Suprapubic skin (tissue), 4 donors: Measurements from ENCODE around the gene IFI35. TPM values are rescaled to one million over a fixed set of nuclear protein-coding genes. Genes with fewer than 3 reads are reported as not detected.
A peak's percentile ranks its signal among the peaks of the same experiment; 100 is the strongest.
"Not testable (repeated sequence)": the region's sequence is repeated elsewhere in the genome, so short reads cannot be mapped to it uniquely, and the experiment has no call there.

Experiments
- DNase-seq, 2 donors: peaks; one replicate each; pipeline ENCODE4 v3.0.0-alpha.2; 2019; ENCODE audit warnings: low spot score in 2 of 2
- H3K27ac ChIP-seq: fragments of 200-600 bp; sonication (generic); one replicate; pipeline ENCODE4 v1.5.1; 2019
- H3K27me3 ChIP-seq: fragments of 200-600 bp; sonication (generic); one replicate; pipeline ENCODE4 v1.5.1; 2019
- H3K36me3 ChIP-seq: fragments of 200-600 bp; sonication (generic); one replicate; pipeline ENCODE4 v1.5.1; 2019
- H3K4me1 ChIP-seq: fragments of 200-600 bp; sonication (generic); one replicate; pipeline ENCODE4 v1.5.1; 2019
- H3K4me3 ChIP-seq: fragments of 200-600 bp; sonication (generic); one replicate; pipeline ENCODE4 v1.5.1; 2019; ENCODE audit warnings: mild to moderate bottlenecking
- H3K9me3 ChIP-seq: fragments of 200-600 bp; sonication (generic); one replicate; pipeline ENCODE4 v1.5.1; 2019
- CTCF ChIP-seq, 2 donors: fragments of 200-600 bp in 1 of 2; fragments of 450-650 bp in 1 of 2; sonication (generic) in 1 of 2; IDR thresholded peaks; one replicate each; pipeline ENCODE4 v1.5.1; 2016 to 2019; ENCODE audit warnings: antibody characterized with exemption in 2 of 2, mild to moderate bottlenecking in 1 of 2, moderate library complexity in 1 of 2
- EP300 ChIP-seq: sonication (generic); formaldehyde crosslinking; IDR thresholded peaks from one replicate; pipeline ENCODE4 v1.6.1; 2017; ENCODE audit warnings: antibody characterized with exemption
- POLR2A ChIP-seq, 2 donors: fragments of 450-650 bp; IDR thresholded peaks; one replicate each; pipeline ENCODE4 v1.6.1; 2017; ENCODE audit warnings: antibody characterized with exemption in 2 of 2, mild to moderate bottlenecking in 2 of 2, moderate library complexity in 2 of 2
- POLR2AphosphoS5 ChIP-seq, 3 donors: sonication (generic); formaldehyde crosslinking; IDR thresholded peaks; one replicate each; pipeline ENCODE4 v1.6.1; 2017; ENCODE audit warnings: antibody characterized with exemption in 3 of 3
- WGBS: methylation state at CpG from one replicate; pipeline ENCODE4 v1.1.5; 2018; 5-methylcytosine and 5-hydroxymethylcytosine counted together
- total RNA-seq, 4 donors: library from RNA; depleted of rRNA; stranded (reverse); fragments of >200 nt; gene quantifications; one replicate each; pipeline ENCODE4 v1.1.0, GENCODE V29; 2016

Gene IFI35
- total RNA-seq, 4 donors from 2014 or later, result 9.0 to 18.0 (median 13.7) TPM

GRCh38 chr17:42999003-42999525 lies 7.5 kb upstream of the IFI35 start:
- Histone ChIP-seq H3K27ac (peak overlapping the region; percentile 92), H3K4me3 (peak overlapping the region; percentile 81), H3K36me3 (peaks cover 40% of the 10 kb centered on the region), H3K4me1 (peaks cover 30% of the 10 kb centered on the region), H3K9me3 (no peaks in the 10 kb centered on the region), H3K27me3 (no peaks in the 10 kb centered on the region)
- TF ChIP-seq POLR2A (IDR thresholded peaks at IDR 0.05) (no peak), CTCF (IDR thresholded peaks at IDR 0.05) (no peak), EP300 (no peak), POLR2AphosphoS5 (IDR thresholded peaks at IDR 0.05) (no peak)
- 20% methylated on average over 10 of the region's 10 CpGs for WGBS
- no peak for DNase-seq

DNA sequence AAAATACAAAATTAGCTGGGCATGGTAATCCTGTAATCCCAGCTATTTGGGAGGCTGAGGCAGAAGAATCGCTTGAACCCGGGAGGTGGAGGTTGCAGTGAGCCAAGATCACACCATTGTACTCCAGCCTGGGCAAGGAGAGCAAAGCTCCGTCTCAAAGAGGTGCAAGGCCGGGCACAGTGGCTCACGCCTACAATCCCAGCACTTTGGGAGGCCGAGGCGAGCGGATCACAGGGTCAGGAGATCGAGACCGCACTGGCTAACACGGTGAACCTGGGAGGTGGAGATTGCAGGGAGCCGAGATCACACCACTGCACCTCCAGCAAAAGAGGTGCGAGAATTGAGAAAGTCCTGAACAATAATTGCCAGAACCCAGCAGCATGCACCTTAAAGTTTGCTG lies 5.7 kb upstream of the IFI35 start:
- WGBS, result 94% methylated on average over 13 of the region's 13 CpGs
- Histone ChIP-seq H3K4me1 (peaks cover 30% of the 10 kb centered on the region), H3K36me3 (peaks cover 40% of the 10 kb centered on the region)
- H3K27me3 ChIP-seq, H3K4me3 ChIP-seq, DNase-seq, H3K9me3 ChIP-seq, H3K27ac ChIP-seq: not testable (repeated sequence)

DNA sequence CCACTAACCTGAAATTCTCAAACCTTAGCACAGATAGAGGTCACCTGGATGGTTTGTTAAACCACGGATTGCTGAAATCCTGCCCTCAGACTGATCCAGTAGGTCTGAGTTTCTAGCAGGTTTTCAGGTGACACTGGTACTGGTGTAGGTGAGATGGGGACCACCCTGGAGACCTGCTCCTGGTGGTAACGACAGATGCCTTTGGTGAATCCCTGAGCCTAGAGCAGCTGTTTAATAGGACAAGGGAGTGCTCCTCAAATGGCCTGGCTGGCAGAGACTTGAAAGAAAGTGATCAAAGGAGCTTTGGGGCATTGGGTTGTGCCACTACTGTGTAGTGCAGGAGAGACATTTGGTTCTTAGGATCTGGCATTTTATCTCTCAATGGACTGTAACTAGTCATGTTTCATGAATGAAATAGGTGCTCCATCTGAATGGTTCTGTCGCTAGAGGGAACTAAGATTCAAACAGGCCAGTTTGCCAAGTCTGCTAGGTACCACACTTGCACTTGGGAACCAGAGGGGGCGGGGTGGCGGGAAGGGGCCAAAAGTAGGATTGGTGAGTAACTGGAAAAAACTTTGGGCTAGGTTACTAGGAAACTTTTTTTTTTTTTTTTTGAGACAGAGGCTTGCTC lies 2.9 kb upstream of the IFI35 start:
- TF ChIP-seq POLR2AphosphoS5 (IDR thresholded peaks at IDR 0.05) (no peak), CTCF (IDR thresholded peaks at IDR 0.05) (no peak), EP300 (no peak), POLR2A (IDR thresholded peaks at IDR 0.05) (no peak)
- Histone ChIP-seq H3K4me3 (no peak overlapping the region), H3K9me3 (no peaks in the 10 kb centered on the region), H3K36me3 (peaks cover 40% of the 10 kb centered on the region), H3K27ac (no peak overlapping the region), H3K27me3 (no peaks in the 10 kb centered on the region), H3K4me1 (peaks cover 35% of the 10 kb centered on the region)
- WGBS, result 76% methylated on average over 5 of the region's 5 CpGs
- DNase-seq, result no peak

GRCh38 chr17:43010667-43011308 lies 4.2 kb downstream of the IFI35 start:
- no peak for DNase-seq
- no peak overlapping the region for H3K4me3 ChIP-seq
- H3K27me3 ChIP-seq, result no peaks in the 10 kb centered on the region
- peak overlapping the region; percentile 47 for H3K27ac ChIP-seq
- TF ChIP-seq CTCF (IDR thresholded peaks at IDR 0.05) (no peak), EP300 (no peak), POLR2AphosphoS5 (IDR thresholded peaks at IDR 0.05) (no peak)
- 87% methylated on average over 5 of the region's 5 CpGs for WGBS
- peaks cover 12% of the 10 kb centered on the region for H3K36me3 ChIP-seq
- H3K9me3 ChIP-seq, result no peaks in the 10 kb centered on the region
- H3K4me1 ChIP-seq, result peaks cover 69% of the 10 kb centered on the region

DNA sequence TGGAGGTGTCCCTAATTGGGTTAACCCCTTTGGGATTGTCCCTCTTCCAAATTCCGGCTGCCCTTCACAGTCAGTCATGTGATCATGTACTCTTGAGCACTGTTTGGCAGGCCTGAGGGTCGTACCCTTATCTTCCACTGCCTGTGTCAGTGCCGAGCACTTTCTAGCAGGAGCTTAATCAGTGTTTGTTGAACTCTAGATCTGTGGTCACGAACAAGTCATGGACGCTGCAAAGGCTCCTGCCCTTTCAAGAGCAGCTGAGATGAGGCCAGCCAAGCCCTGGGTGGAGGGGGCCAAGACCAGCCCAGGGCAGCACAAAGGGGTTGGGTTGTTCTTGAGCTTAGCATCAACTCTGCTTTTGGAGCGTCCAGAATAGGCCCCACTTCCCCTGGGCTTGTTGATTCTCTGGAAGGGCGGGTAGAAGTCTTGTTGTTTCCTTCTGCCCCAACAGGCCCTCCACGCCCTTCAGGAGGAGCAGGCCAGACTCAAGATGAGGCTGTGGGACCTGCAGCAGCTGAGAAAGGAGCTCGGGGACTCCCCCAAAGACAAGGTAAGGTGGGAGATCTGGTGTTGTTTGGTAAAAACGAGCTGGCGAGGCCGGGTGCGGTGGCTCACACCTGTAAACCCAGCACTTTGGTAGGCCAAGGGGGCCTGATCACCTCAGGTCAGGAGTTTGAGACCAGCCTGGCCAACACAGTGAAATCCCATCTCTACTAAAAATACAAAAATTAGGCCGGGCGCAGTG lies 5.3 kb downstream of the IFI35 start:
- H3K36me3 ChIP-seq, result peaks cover 22% of the 10 kb centered on the region
- no peak overlapping the region for H3K4me3 ChIP-seq
- no peaks in the 10 kb centered on the region for H3K27me3 ChIP-seq
- H3K9me3 ChIP-seq, result no peaks in the 10 kb centered on the region
- 71% methylated on average over 15 of the region's 15 CpGs for WGBS
- peaks cover 76% of the 10 kb centered on the region for H3K4me1 ChIP-seq
- H3K27ac ChIP-seq, result peak overlapping the region; percentile 47
- TF ChIP-seq POLR2A (IDR thresholded peaks at IDR 0.05), result no peak
- TF ChIP-seq CTCF (IDR thresholded peaks at IDR 0.05), result no peak
- TF ChIP-seq EP300, result no peak
- no peak for TF ChIP-seq POLR2AphosphoS5 (IDR thresholded peaks at IDR 0.05)
- no peak for DNase-seq
